DMS114 treated with DMSO at 0.1 percent for 48 hours (cell line): ENCODE data around the gene MEF2B.

ENCODE experiments used
- DNase-seq: peaks from one replicate; lab custom pipeline; 2025; ENCODE audit not compliant: unreplicated experiment; lab: John Stamatoyannopoulos, UW

MEF2B gene

GRCh38 chr19:19101540-19101939 lies 68.5 kb downstream of the MEF2B start:
- DNase-seq = no peak

GRCh38 chr19:19098703-19099632 lies 71.1 kb downstream of the MEF2B start:
- no peak for DNase-seq

- no peak for DNase-seq
These were observed 71.9 kb downstream of the MEF2B start for GRCh38 chr19:19098084-19098702.

GRCh38 chr19:19096641-19097627 lies 73.1 kb downstream of the MEF2B start:
- DNase-seq = no peak

- DNase-seq = no peak
These were observed 74.4 kb downstream of the MEF2B start for GRCh38 chr19:19095691-19096090.
